Lower lobe of right lung (tissue), 2 donors: ENCODE data around the gene FOXJ3. TPM values are rescaled to one million over a fixed set of nuclear protein-coding genes. Genes with fewer than 3 reads are reported as not detected.

Experiments used
- ATAC-seq, 2 donors: fragments of 200-7000 bp; cut with Tn5 transposase; one replicate each; pipeline ENCODE4 v1.9.1; 2020 to 2022; ENCODE audit warnings: mild to moderate bottlenecking in 2 of 2, moderate library complexity in 2 of 2
- DNase-seq: peaks from one replicate; pipeline ENCODE4 v3.0.0-alpha.2; 2020
- H3K27ac ChIP-seq: fragments of 200-600 bp; one replicate; pipeline ENCODE4 v1.8.0; 2022
- H3K27me3 ChIP-seq: fragments of 200-600 bp; one replicate; pipeline ENCODE4 v1.8.0; 2022; ENCODE audit warnings: low read depth
- H3K36me3 ChIP-seq: fragments of 200-600 bp; one replicate; pipeline ENCODE4 v1.8.0; 2022; ENCODE audit warnings: mild to moderate bottlenecking
- H3K4me1 ChIP-seq: fragments of 200-600 bp; one replicate; pipeline ENCODE4 v1.8.0; 2022
- H3K4me3 ChIP-seq: fragments of 200-600 bp; one replicate; pipeline ENCODE4 v1.8.0; 2022; ENCODE audit warnings: mild to moderate bottlenecking
- H3K9me3 ChIP-seq: fragments of 200-600 bp; one replicate; pipeline ENCODE4 v1.8.0; 2022
- intact Hi-C: fragments of 100-400 bp; cut with DNase I; formaldehyde crosslinking; loops from one replicate; pipeline ENCODE4 v1.11.0; 2022
- total RNA-seq: library from RNA; stranded (reverse); fragmentation: NEBNext Ultra II Directional; extraction: Animal tissue kit (Norgen Biotek cat#: 25700); gene quantifications from one replicate; pipeline ENCODE4 v1.2.1, GENCODE V29; 2021
- TF ChIP-seq, protein P1 (sequence below): fragments of 200-600 bp; IDR thresholded peaks from one replicate; pipeline ENCODE4 v1.8.0; 2022; ENCODE audit warnings: antibody characterized with exemption, mild to moderate bottlenecking
- donor health status: DM: no; HTN: yes; CAD: no; lungs with severe emphysema.

Gene FOXJ3
- total RNA-seq, 1 donor from 2014 or later, result 44.0 TPM

DNA sequence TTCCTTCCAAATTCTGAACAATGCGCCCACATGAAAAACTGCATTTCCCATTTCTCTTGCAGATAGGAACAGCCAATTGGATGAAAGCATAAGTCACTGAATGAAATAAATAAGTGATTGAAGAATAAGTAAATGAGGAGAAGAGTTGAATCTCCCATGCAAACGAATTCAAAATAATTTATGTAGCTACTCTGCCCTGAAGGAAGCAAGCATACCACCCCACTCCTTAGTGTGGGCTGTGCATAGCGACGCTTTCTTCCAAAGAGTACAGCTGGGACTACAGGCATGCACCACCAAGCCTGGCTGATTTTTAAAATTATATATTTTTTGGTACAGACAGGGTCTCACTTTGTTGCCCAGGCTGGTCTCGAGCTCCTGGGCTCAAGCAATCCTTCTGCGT lies 29.1 kb upstream of the FOXJ3 start:
- Histone ChIP-seq H3K9me3 (no peaks in the 10 kb centered on the region), H3K4me3 (no peak overlapping the region), H3K36me3 (no peaks in the 10 kb centered on the region), H3K27ac (no peak overlapping the region), H3K27me3 (no peaks in the 10 kb centered on the region), H3K4me1 (no peaks in the 10 kb centered on the region)
- ATAC-seq (no peak), DNase-seq (no peak)
- intact Hi-C loops, result no loop called here
- TF ChIP-seq, protein P1, sequence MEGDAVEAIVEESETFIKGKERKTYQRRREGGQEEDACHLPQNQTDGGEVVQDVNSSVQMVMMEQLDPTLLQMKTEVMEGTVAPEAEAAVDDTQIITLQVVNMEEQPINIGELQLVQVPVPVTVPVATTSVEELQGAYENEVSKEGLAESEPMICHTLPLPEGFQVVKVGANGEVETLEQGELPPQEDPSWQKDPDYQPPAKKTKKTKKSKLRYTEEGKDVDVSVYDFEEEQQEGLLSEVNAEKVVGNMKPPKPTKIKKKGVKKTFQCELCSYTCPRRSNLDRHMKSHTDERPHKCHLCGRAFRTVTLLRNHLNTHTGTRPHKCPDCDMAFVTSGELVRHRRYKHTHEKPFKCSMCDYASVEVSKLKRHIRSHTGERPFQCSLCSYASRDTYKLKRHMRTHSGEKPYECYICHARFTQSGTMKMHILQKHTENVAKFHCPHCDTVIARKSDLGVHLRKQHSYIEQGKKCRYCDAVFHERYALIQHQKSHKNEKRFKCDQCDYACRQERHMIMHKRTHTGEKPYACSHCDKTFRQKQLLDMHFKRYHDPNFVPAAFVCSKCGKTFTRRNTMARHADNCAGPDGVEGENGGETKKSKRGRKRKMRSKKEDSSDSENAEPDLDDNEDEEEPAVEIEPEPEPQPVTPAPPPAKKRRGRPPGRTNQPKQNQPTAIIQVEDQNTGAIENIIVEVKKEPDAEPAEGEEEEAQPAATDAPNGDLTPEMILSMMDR, result no peak

DNA sequence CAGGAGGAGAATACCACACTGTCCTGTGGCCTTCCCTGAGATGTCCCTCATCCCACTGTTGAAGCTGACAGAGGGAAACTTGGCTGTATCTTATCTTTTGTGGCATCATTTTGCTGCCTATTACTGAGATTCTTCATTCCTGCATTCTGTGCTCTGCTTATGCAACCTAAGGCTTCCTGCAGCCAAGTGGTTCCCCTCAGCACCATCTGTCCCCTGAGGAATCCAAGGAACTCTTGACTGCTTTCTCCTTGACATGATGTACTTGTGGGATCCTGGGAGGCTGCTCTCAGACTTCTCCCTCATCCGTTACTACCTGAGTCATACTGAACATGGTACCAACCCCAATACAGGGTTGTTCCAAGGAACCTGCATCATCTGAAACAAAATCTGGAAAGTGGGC lies 24.4 kb upstream of the FOXJ3 start:
- TF ChIP-seq, protein P1, result no peak
- DNase-seq (no peak), ATAC-seq (no peak)
- Histone ChIP-seq H3K9me3 (no peaks in the 10 kb centered on the region), H3K36me3 (no peaks in the 10 kb centered on the region), H3K4me1 (no peaks in the 10 kb centered on the region), H3K27ac (no peak overlapping the region), H3K27me3 (no peaks in the 10 kb centered on the region), H3K4me3 (no peak overlapping the region)
- intact Hi-C loops, result no loop called here

DNA sequence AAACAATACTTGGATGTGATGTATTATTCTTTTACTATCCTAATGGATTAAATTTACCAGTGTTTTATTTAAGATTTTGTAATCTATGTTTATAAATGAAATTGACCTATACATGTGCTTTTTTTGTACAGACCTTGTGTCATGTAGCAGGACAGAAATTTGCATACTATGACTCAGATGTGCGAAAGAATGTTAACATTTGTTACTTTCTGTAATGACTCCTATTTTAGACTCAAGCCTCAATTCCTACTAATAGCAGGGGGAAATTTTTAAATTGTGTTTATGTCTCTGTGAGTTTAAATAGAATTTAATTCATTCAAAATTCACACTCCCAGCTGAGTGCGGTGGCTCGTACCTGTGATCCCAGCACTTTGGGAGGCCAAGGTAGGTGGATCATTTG lies 23.8 kb upstream of the FOXJ3 start:
- Histone ChIP-seq H3K4me1 (no peaks in the 10 kb centered on the region), H3K36me3 (no peaks in the 10 kb centered on the region), H3K4me3 (no peak overlapping the region), H3K9me3 (no peaks in the 10 kb centered on the region), H3K27ac (no peak overlapping the region), H3K27me3 (no peaks in the 10 kb centered on the region)
- TF ChIP-seq, protein P1, result no peak
- intact Hi-C loops, result no loop called here
- ATAC-seq (no peak), DNase-seq (no peak)

DNA sequence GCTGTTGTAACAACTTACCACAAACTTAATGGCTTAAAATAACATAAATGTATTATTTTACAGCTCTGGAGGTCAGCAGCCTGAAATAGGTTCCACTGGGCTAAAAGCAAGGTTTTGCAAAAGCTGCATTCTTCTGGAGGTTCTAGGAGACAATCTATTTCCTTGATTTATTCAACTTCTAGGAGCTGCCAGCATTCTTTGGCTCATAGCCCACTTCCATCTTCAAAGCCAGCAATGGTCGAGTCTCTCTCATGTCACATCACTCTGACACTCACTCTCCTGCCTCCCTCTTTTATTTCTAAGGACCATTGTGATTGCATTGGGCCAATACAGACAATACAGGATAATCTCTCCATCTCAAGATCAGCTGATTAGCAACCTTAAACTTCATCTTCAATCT lies 15.1 kb upstream of the FOXJ3 start:
- Histone ChIP-seq H3K4me3 (no peak overlapping the region), H3K36me3 (no peaks in the 10 kb centered on the region), H3K4me1 (no peaks in the 10 kb centered on the region), H3K27ac (no peak overlapping the region), H3K9me3 (no peaks in the 10 kb centered on the region), H3K27me3 (peaks cover 5% of the 10 kb centered on the region)
- ATAC-seq (no peak), DNase-seq (no peak)
- TF ChIP-seq, protein P1, result no peak
- intact Hi-C loops, result no loop called here

DNA sequence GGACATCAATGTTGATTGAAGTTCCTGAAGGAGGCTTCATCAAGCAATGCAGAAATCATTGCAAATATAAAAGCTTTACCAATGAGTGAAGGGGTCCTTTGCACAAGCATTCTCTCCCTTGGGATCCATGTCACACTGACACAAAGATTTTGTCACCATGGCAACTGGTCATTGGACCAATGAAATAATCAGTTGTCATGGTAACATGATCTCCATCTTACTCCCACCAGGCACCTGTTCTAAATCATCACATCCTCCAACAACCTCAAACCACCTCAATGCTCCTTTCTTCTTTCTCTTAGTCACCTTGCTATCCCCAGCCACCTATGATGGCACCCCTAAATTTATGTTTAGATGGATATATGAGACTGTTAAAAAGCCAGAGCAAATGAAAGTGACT lies 13.5 kb upstream of the FOXJ3 start:
- TF ChIP-seq, protein P1, result no peak
- DNase-seq, result no peak
- Histone ChIP-seq H3K4me1 (no peaks in the 10 kb centered on the region), H3K4me3 (no peak overlapping the region), H3K27ac (no peak overlapping the region), H3K36me3 (no peaks in the 10 kb centered on the region), H3K27me3 (peaks cover 5% of the 10 kb centered on the region), H3K9me3 (no peaks in the 10 kb centered on the region)
- intact Hi-C loops, result no loop called here
- no peak for ATAC-seq

DNA sequence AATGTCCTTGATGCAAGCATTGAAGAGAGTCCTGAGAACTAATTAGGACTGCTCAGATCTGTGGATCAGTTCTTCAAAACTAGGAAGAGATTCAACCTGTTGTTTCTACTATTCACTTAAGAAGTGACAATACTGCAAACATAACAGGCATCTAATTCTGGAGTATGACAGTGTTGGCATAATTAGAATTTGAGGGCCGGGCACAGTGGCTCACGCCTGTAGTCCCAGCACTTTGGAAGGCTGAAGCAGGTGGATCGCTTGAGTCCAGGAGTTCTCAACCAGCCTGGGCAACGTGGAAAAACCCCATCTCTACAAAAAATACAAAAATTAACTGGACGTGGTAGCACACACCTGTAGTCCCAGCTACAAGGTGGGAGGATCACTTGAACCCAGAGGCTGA lies 8.0 kb upstream of the FOXJ3 start:
- Histone ChIP-seq H3K4me1 (peaks cover 6% of the 10 kb centered on the region), H3K27me3 (no peaks in the 10 kb centered on the region), H3K36me3 (no peaks in the 10 kb centered on the region), H3K4me3 (no peak overlapping the region), H3K27ac (no peak overlapping the region), H3K9me3 (no peaks in the 10 kb centered on the region)
- intact Hi-C loops, result no loop called here
- TF ChIP-seq, protein P1, result no peak
- no peak for ATAC-seq
- no peak for DNase-seq
